Smooth muscle cell (in vitro differentiated cells): Measurements from ENCODE around the gene ITK. TPM values are rescaled to one million over a fixed set of nuclear protein-coding genes. Genes with fewer than 3 reads are reported as not detected.

Experiments used
- DNase-seq: peaks from one replicate; lab custom pipeline; 2025; ENCODE audit not compliant: unreplicated experiment; lab: John Stamatoyannopoulos, UW
- H2AFZ ChIP-seq: fragments of 200-600 bp; sonication (generic); 2 replicates; pipeline ENCODE4 v1.6.0; 2016; ENCODE audit warnings: antibody characterized with exemption, low read depth, mild to moderate bottlenecking
- H3F3A ChIP-seq: fragments of 200-600 bp; sonication (generic); 2 replicates; pipeline ENCODE4 v1.6.0; 2017; ENCODE audit warnings: antibody characterized with exemption, low read depth
- H3K27ac ChIP-seq: fragments of 200-600 bp; sonication (generic); 2 replicates; pipeline ENCODE4 v1.5.1; 2016; ENCODE audit warnings: low read depth, mild to moderate bottlenecking
- H3K27me3 ChIP-seq: fragments of 200-600 bp; sonication (generic); 2 replicates; pipeline ENCODE4 v1.6.1; 2016; ENCODE audit warnings: low read depth, mild to moderate bottlenecking
- H3K36me3 ChIP-seq: fragments of 200-600 bp; sonication (generic); 2 replicates; pipeline ENCODE4 v1.5.1; 2016; ENCODE audit warnings: low read depth
- H3K4me1 ChIP-seq: fragments of 200-600 bp; sonication (generic); 2 replicates; pipeline ENCODE4 v1.5.1; 2016; ENCODE audit warnings: low read depth
- H3K4me2 ChIP-seq: fragments of 200-600 bp; sonication (generic); 2 replicates; pipeline ENCODE4 v1.6.0; 2016; ENCODE audit warnings: mild to moderate bottlenecking
- H3K4me3 ChIP-seq: fragments of 200-600 bp; sonication (generic); 2 replicates; pipeline ENCODE4 v1.5.1; 2016; ENCODE audit warnings: mild to moderate bottlenecking
- H3K79me2 ChIP-seq: fragments of 200-600 bp; sonication (generic); 2 replicates; pipeline ENCODE4 v1.6.0; 2016; ENCODE audit warnings: low read depth, mild to moderate bottlenecking
- H3K9ac ChIP-seq: fragments of 200-600 bp; sonication (generic); 2 replicates; pipeline ENCODE4 v1.6.0; 2016; ENCODE audit warnings: low read depth
- H3K9me3 ChIP-seq: fragments of 200-600 bp; sonication (generic); replicated peaks from 2 replicates; pipeline ENCODE4 v1.5.1; 2016; ENCODE audit warnings: low read depth
- H4K20me1 ChIP-seq: fragments of 200-600 bp; sonication (generic); 2 replicates; pipeline ENCODE4 v1.6.0; 2016; ENCODE audit warnings: low read depth
- WGBS: methylation state at CpG from one replicate; pipeline ENCODE4 v1.1.7; 2016; ENCODE audit warnings: low lambda C conversion rate; 5-methylcytosine and 5-hydroxymethylcytosine counted together
- polyA plus RNA-seq: library from polyadenylated mRNA; unstranded; fragments of >200 nt; fragmentation: Nextera tagmentation; extraction: Ambion mirVana; gene quantifications from 2 replicates; pipeline ENCODE4 v1.2.1, GENCODE V29; 2016
- total RNA-seq: library from RNA; depleted of rRNA; stranded (reverse); fragments of >200 nt; gene quantifications from 2 replicates; pipeline ENCODE4 v1.2.3, GENCODE V29; 2014
- TF ChIP-seq, protein P1 (sequence below): fragments of 200-600 bp; sonication (generic); IDR thresholded peaks from 2 replicates; pipeline ENCODE4 v1.5.1; 2017; ENCODE audit warnings: borderline replicate concordance, mild to moderate bottlenecking, antibody characterized with exemption; ENCODE audit not compliant: insufficient read depth, poor library complexity, severe bottlenecking

The ITK gene
- total and polyA plus RNA-seq, 2 experiments from 2014 or later = 0.97 to 1.8 TPM

DNA sequence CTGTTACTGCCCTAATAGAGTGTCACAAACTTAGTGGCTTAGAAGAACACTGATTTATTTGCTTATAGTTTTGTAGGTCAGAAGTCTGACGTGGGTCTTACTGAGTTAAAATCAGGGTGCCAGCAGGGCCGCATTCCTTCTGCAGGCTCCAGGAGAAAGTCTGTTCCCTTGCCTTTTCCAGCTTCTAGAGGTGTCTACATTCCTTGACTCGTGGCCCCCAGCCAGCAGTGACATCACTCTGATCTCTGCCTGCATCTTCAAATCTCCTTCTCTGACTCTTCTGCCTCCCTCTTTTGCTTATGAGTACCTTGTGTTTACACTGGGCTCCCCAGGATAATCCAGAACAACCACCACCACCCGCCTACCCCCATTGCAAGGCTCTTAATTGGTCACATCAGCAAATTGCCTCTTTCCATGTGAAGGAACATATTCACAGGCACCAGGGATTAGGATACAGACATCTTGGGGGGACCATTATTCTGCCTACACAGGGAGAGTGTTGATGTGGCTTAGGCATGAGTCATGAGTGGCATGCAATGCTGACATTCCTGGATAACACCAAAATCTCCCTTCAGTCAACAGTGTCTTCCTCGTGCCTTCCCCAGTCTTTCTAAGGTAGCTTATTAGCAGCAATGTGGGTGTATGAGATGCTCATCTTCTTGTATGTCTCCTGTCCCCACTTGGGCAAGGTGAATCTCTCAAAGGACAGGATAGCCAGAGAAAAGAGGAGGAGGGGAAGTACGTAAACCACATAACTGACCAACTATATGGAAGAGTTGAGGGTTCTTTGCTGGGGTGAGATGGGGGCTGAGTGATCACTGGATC is 109.7 kb downstream of the ITK start:
- peaks cover 9% of the 10 kb centered on the region for H3K4me1 ChIP-seq
- no peak for DNase-seq
- H3K4me3 ChIP-seq = no peak overlapping the region
- no peaks in the 10 kb centered on the region for H3K79me2 ChIP-seq
- TF ChIP-seq, protein P1, sequence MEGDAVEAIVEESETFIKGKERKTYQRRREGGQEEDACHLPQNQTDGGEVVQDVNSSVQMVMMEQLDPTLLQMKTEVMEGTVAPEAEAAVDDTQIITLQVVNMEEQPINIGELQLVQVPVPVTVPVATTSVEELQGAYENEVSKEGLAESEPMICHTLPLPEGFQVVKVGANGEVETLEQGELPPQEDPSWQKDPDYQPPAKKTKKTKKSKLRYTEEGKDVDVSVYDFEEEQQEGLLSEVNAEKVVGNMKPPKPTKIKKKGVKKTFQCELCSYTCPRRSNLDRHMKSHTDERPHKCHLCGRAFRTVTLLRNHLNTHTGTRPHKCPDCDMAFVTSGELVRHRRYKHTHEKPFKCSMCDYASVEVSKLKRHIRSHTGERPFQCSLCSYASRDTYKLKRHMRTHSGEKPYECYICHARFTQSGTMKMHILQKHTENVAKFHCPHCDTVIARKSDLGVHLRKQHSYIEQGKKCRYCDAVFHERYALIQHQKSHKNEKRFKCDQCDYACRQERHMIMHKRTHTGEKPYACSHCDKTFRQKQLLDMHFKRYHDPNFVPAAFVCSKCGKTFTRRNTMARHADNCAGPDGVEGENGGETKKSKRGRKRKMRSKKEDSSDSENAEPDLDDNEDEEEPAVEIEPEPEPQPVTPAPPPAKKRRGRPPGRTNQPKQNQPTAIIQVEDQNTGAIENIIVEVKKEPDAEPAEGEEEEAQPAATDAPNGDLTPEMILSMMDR = no peak
- no peaks in the 10 kb centered on the region for H3K36me3 ChIP-seq
- H3K4me2 ChIP-seq = peak overlapping the region; percentile 55
- H3K27me3 ChIP-seq = no peaks in the 10 kb centered on the region
- no peaks in the 10 kb centered on the region for H3K9me3 ChIP-seq
- 30% methylated on average over 6 of the region's 6 CpGs for WGBS
- no peak overlapping the region for H2AFZ ChIP-seq
- H3F3A ChIP-seq = peaks cover 12% of the 10 kb centered on the region
- peak overlapping the region; percentile 82 for H3K27ac ChIP-seq
- H3K9ac ChIP-seq = peak overlapping the region; percentile 25
- no peaks in the 10 kb centered on the region for H4K20me1 ChIP-seq

DNA sequence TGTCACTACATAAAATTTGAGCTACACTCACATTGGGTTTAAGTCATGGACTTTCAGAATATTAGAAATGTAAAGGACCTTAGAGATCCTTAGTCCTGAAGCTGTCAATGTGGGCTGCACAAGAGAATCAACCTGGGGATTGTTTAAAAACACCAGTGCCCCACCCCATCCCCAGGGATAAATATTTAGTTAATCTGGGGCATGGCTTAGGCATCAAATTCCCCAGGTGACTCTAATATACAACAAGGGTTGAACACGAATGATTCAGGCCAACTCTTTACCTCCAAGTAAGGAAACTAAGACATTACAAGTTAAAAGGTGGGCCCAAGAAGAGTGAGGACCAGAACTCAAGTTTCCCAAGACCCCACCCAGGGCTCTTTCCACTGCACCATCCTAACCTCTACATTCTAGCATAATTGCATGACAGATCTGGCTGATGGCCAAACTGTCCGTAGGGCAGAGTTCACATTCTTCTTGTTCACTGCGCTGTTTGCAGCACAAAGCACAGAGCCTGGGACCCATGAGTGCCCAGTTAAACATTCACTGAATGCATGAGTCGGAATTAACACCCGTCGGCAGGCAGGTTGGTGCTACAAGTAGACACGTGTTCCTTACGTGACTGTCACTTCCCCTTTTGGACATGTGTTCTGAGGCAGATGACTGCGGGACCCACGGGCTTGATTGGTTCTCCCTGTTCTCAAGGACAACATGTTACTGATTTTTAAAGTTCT is 110.5 kb downstream of the ITK start:
- no peaks in the 10 kb centered on the region for H3K9me3 ChIP-seq
- TF ChIP-seq, protein P1 = no peak
- H4K20me1 ChIP-seq = no peaks in the 10 kb centered on the region
- DNase-seq = no peak
- no peaks in the 10 kb centered on the region for H3K27me3 ChIP-seq
- no peak overlapping the region for H3K4me3 ChIP-seq
- peak overlapping the region; percentile 21 for H3K9ac ChIP-seq
- H3K4me1 ChIP-seq = peaks cover 9% of the 10 kb centered on the region
- H2AFZ ChIP-seq = no peak overlapping the region
- H3K79me2 ChIP-seq = no peaks in the 10 kb centered on the region
- 72% methylated on average over 10 of the region's 10 CpGs for WGBS
- H3K36me3 ChIP-seq = no peaks in the 10 kb centered on the region
- peak overlapping the region; percentile 82 for H3K27ac ChIP-seq
- H3K4me2 ChIP-seq = peak overlapping the region; percentile 8
- H3F3A ChIP-seq = peaks cover 12% of the 10 kb centered on the region

DNA sequence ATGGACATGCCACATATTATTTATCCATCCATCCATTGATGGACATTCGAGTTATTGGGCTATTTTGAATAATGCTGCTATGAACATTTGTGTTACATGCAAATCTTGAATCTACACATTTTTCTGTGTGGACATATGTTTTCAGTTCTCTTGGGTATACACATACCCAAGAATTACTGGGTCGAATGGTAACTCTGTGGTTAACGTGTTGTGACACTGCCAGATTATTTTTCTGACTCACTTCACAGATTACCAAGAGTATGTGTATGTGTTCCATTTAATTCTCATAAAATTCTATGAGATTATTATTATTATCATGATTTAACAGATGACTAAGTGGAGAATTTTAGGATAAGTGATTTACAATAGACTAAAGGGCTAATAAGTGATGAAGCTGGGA is 112.0 kb downstream of the ITK start:
- H3K9me3 ChIP-seq = no peaks in the 10 kb centered on the region
- no peak overlapping the region for H2AFZ ChIP-seq
- H3K79me2 ChIP-seq = no peaks in the 10 kb centered on the region
- no peaks in the 10 kb centered on the region for H4K20me1 ChIP-seq
- peaks cover 12% of the 10 kb centered on the region for H3F3A ChIP-seq
- no peak overlapping the region for H3K9ac ChIP-seq
- H3K4me3 ChIP-seq = no peak overlapping the region
- H3K4me2 ChIP-seq = no peak overlapping the region
- peaks cover 9% of the 10 kb centered on the region for H3K4me1 ChIP-seq
- DNase-seq = no peak
- no peaks in the 10 kb centered on the region for H3K27me3 ChIP-seq
- no peak overlapping the region for H3K27ac ChIP-seq
- TF ChIP-seq, protein P1 = no peak
- no peaks in the 10 kb centered on the region for H3K36me3 ChIP-seq
- 61% methylated on average over 3 of the region's 3 CpGs for WGBS
